Measurements from ENCODE around the gene TMEM212. TPM values are rescaled to one million over a fixed set of nuclear protein-coding genes. Genes with fewer than 3 reads are reported as not detected.

Gene TMEM212
- total and polyA plus RNA-seq, 12 donors, result 0.06 TPM; not detected in 11

- no peak overlapping the region for H3K27ac ChIP-seq
- no peak overlapping the region for H3K4me3 ChIP-seq
- no peaks in the 10 kb centered on the region for H3K9me3 ChIP-seq (replicated peaks in 1 of 3)
- no peaks in the 10 kb centered on the region for H3K4me1 ChIP-seq (replicated peaks in 1 of 2)
- DNase-seq, result no peak
- TF ChIP-seq POLR2A (IDR thresholded peaks at IDR 0.05) (no peak), CTCF (IDR thresholded peaks at IDR 0.05) (no peak)
- intact Hi-C loops (cut with DNase I), result no loop called here
- no peaks in the 10 kb centered on the region for H3K27me3 ChIP-seq
- no peaks in the 10 kb centered on the region for H3K36me3 ChIP-seq (replicated peaks in 1 of 2)
Measured at GRCh38 chr3:171895291-171895690, 52.1 kb downstream of the TMEM212 start.

GRCh38 chr3:171895900-171896299, 52.8 kb downstream of the TMEM212 start:
- no peak overlapping the region for H3K27ac ChIP-seq
- H3K27me3 ChIP-seq, result no peaks in the 10 kb centered on the region
- H3K36me3 ChIP-seq (replicated peaks in 1 of 2), result no peaks in the 10 kb centered on the region
- no peaks in the 10 kb centered on the region for H3K4me1 ChIP-seq (replicated peaks in 1 of 2)
- H3K9me3 ChIP-seq (replicated peaks in 1 of 3), result no peaks in the 10 kb centered on the region
- DNase-seq, result no peak
- H3K4me3 ChIP-seq, result no peak overlapping the region
- 78 to 90% (median 85%) methylated on average over 5 of the region's 5 CpGs for WGBS, 4 donors
- TF ChIP-seq CTCF (IDR thresholded peaks at IDR 0.05), result no peak
- TF ChIP-seq POLR2A (IDR thresholded peaks at IDR 0.05), result no peak
- intact Hi-C loops (cut with DNase I), result no loop called here

- H3K9me3 ChIP-seq (replicated peaks in 1 of 3), result no peaks in the 10 kb centered on the region
- H3K4me1 ChIP-seq (replicated peaks in 1 of 2), result no peaks in the 10 kb centered on the region
- intact Hi-C loops (cut with DNase I), result no loop called here
- 92 to 95% (median 93%) methylated on average over 3 of the region's 3 CpGs for WGBS, 4 donors
- TF ChIP-seq POLR2A (IDR thresholded peaks at IDR 0.05), result no peak
- TF ChIP-seq CTCF (IDR thresholded peaks at IDR 0.05), result no peak
- H3K36me3 ChIP-seq (replicated peaks in 1 of 2), result no peaks in the 10 kb centered on the region
- H3K27ac ChIP-seq, result no peak overlapping the region
- DNase-seq, result no peak
- H3K4me3 ChIP-seq, result no peak overlapping the region
- no peaks in the 10 kb centered on the region for H3K27me3 ChIP-seq
Measured at GRCh38 chr3:171896316-171896715, 53.2 kb downstream of the TMEM212 start.

- WGBS, 4 donors, result 85 to 96% (median 87%) methylated on average over 1 of the region's 1 CpG
- TF ChIP-seq CTCF (IDR thresholded peaks at IDR 0.05), result no peak
- TF ChIP-seq POLR2A (IDR thresholded peaks at IDR 0.05), result no peak
- Histone ChIP-seq H3K27ac (no peak overlapping the region), H3K36me3 (replicated peaks in 1 of 2) (no peaks in the 10 kb centered on the region), H3K4me1 (replicated peaks in 1 of 2) (no peaks in the 10 kb centered on the region), H3K9me3 (replicated peaks in 1 of 3) (no peaks in the 10 kb centered on the region), H3K4me3 (no peak overlapping the region), H3K27me3 (no peaks in the 10 kb centered on the region)
- DNase-seq, result no peak
- intact Hi-C loops (cut with DNase I), result no loop called here
Measured at GRCh38 chr3:171898192-171898591, 55.0 kb downstream of the TMEM212 start.

Data from adrenal gland (tissue), 12 donors.